Right forelimb (tissue), 1 donor: ENCODE measurements around the gene BAZ1B.
"Not testable (repeated sequence)": the region's sequence is repeated elsewhere in the genome, so short reads cannot be mapped to it uniquely, and the experiment has no call there.

Experiments used
- DNase-seq: peaks from one replicate; pipeline ENCODE4 v3.0.0-alpha.2; 2018

BAZ1B gene

DNA sequence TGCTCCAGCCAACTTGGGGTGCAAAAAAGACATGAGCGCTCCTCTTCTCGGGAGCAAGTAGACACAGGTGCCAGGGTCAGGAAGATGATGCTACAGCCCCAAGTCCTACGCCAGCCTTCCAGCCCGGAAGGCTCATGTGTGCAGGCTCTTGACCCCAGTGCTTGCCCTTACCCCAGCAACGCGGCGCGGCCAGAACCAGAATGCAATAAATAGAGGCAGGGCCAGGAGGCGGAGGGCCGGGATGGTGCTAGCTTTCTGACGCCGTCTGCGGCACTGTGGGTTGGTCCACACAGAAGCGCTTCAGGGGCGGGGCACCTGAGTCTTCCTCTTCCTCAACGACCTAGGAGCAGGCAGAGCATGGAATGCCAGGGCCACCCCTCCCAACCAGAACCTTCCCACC is 15.0 kb upstream of the BAZ1B start:
- DNase-seq: no peak

DNA sequence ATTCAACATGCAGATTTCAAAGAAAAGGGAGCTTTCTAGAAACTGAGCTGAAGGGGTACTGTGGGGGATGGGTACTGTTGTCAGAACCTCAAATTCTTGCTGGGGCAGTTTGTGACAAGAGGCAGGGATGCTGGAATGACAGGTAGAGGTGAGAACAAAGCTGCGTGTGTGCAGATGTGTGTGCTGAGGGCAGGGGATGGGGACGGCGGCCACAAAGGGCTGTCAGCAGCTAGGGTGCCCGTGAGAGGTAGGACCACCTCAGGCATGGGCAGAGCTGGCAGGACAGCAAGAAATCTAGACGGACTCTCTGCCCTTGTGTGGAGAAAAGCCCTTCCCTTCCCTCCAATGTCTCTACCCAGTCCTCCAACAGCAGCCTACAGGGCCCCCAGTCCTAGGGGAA is 14.4 kb upstream of the BAZ1B start:
- DNase-seq: peak; percentile 1

DNA sequence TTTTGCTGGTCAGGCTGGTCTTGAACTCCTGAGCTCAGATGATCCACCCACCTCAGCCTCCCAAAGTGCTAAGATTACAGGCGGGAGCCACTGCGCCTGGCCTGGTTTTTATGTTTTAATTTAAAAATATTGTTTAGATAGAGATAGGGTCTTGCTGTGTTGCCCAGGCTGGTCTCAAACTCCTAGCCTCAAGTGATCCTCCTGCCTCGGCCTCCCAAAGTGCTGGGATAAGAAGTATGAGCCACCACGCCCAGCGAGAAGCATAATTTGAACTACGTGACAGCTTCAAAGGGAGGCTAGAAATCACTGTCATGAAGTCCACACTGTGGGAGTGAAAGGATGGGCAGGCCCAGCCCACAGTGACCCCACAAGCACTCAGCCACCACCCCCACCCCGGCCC is 13.8 kb upstream of the BAZ1B start:
- DNase-seq: peak; percentile 20

DNA sequence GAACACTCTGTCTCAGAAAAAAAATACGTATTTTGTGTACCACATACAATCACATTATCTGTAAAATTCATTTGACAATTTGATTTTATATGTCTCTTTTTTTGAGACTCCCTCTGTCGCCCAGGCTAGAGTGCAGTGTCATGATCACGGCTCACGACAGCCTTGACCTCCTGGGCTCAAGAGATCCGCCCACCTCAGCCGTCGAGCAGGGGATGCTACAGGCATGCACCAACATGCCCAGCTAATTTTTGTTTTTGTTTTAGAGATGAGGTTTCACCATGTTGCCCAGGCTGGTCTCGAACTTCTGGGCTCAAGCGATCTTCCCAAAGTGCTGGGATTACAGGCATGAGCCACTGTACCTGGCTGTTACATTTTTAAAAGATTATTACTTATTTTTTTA is 11.6 kb upstream of the BAZ1B start:
- DNase-seq: no peak

DNA sequence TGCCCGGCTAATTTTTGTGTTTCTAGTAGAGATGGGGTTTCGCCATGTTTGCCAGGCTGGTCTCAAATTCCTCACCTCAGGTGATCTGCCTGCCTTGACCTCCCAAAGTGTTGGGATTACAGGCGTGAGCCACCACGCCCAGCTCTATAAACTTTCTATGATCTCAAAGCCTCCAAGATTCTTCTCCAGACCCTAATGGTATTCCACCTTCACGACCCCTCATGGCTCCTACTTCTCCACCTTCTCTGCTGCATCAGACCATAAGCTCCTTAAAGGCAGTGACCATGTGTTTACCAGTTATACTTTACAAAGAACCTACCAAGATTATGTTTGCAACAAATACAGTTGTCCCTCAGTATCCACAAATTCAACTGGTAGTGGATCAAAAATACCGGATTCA is 10.1 kb upstream of the BAZ1B start:
- DNase-seq: no peak

DNA sequence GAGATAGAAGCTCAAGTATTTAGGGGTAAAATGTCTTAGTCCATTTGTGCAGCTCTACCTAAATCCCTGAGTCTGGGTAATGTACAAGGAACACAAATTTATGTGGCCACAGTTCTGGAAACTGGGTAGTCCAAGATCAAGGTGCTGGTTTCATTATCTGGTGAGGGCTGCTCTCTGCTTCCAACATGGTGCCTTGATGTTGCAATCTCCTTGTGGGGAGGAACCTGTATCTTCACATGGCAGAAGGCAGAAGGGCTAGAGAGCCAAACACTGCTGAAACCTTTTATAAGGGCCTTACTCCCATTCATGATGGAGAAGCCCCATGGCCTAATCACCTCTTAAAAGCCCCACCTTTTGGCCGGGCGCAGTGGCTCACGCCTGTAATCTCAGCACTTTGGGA is 8.7 kb upstream of the BAZ1B start:
- no peak for DNase-seq

DNA sequence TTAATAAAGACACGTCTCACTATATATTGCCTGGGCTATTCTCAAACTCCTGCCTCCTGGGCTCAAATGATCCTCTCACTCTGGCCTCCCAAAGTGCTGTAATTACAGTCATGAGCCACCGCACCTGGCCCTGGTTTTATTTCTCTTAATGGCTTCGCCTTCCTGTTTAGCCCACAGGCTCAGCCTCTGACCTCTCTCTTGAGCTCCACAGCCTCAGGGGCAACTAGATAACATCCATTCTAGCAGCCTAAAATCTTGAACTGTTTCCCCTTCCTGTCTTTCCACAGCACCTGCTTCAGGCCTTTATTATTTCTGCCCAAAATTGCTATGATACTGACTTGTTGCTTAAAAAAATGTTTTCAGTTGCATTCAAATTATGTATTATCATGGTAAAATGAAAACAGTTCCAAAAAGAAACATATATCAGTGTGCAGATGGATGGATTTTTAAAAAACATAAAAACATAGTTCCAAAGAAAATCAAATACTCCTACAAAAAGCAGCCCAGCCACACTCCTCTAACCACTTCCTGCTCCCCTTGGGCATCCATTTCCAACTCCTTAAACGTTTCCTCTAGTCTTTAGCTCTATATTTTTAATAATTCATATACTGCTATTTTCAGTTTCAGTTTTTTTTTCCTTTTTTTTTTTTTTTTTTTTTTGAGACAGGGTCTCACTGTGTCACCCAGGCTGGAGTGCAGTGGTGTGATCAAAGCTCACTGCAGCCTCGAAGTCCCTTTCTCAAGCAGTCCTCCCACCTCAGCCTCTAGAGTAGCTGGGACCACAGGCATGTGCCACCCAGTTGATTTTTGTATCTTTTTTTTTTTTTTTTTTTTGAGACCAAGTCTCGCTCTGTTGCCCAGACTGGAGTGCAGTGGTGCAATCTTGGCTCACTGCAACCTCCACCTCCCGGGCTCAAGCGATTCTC is 5.1 kb upstream of the BAZ1B start:
- DNase-seq: no peak

DNA sequence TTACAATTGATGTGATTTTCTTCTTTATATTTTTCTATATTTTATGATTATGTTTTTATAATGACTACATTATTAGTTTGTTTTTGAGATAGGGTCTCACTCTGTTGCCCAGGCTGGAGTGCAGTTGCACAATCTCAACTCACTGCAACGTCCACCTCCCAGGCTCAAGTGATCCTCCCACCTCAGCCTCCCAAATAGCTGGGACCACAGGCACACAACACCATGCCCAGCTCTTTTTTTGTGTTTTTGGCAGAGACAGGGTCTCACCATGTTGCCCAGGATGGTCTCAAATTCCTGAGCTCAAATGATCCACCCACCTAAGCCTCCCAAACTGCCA is 4.0 kb upstream of the BAZ1B start:
- not testable (repeated sequence) for DNase-seq

DNA sequence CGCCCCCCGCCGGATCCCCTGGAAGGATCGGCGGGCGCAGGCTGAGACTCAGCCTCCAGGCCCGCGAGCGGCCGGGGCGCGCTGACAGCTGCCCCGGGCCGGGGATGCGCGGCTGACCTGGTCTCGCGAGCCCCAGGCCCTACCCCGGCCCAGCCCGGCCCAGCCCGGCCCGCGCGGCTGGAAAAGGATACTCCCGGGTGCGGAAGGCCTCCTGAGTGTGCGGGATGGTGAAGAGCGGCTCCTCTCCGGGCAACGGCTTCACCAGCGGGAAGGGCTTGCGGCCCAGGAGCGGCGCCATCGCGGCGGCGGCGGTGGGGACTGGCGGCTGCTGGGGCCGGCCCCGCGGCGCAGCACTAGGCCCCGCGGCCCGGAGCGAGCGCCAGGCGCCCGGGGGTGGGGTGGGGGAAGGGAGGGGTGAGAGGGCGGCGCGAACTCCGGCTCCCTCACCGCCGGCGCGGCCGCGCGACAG is 423 bp downstream of the BAZ1B start:
- peak; percentile 74 for DNase-seq

DNA sequence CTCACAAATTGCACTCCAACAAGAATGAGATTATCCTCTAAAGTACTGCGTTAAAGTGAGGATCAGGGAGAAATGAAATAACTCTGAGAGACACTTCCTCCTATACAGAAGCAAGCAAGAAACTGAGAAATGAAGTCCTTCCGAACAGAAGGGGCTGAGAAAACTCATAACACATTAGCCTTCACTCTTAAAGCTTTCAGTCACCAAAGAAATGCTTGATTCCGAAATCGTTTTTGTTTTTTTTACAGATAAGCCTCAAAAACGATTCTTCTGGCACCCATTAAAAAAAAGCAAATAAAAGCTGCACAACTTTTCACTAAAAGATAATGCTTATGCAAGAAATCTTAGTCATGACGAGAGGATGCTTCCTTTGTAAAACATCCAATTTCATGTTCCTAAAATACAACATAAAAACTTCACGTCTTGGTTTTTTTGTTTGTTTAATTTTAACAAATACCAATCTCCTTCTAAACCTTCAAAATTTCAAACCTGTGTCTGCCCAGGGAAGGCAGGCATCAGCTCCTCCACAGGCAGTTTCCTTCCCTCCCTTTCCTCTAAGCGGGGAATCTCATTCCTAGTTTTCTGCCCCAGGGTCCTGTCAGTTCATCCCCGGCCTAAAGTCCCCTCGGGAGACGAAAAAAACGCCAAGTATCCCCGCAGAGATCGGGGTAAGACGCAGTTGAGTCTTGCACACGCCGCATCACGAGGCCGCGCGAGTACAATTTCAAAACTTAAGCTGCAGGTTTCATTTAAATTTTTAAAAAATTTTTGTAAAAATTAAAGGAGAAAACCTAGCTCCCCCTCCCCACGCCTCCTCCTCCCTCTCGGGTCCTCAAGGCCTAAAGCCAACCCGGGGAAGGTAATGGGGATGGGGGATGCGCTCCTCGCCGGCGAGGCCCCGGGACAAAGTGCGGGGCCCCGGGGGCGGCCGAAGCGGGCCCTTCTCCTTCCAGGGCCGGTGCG is 1.1 kb downstream of the BAZ1B start:
- peak; percentile 51 for DNase-seq

DNA sequence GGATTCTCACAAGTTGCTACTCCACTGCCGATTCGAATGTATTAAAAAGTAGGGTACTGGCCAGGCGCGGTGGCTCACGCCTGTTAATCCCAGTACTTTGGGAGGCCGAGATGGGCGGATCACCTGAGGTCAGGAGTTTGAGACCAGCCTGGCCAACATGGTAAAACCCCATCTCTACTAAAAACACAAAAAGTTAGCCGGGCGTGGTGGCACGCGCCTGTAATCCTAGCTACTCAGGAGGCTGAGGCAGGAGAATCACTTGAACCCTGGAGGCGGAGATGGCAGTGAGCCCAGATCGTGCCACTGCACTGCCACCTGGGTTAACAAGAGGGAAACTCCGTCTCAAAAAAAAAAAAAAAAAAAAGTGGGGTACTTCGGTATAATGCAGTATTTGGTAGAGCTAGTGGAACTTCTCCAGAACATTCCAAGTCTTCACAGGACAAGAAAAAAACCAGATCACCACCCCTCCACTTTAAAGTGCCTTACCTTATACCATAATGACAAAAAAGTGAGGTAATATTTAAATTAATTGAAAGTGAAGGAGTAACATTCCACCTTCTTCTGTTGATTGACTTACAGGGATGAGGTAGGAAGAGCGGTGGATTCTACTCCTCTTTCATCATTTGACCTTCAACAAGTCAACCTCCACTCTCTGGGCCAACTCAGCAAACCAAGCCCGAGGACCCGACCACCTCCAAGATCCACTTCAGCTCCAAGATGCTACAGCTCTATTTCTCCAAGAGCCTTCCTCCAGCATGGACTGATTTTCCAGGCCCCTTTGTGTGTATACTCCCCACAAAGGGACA is 2.0 kb downstream of the BAZ1B start:
- no peak for DNase-seq

DNA sequence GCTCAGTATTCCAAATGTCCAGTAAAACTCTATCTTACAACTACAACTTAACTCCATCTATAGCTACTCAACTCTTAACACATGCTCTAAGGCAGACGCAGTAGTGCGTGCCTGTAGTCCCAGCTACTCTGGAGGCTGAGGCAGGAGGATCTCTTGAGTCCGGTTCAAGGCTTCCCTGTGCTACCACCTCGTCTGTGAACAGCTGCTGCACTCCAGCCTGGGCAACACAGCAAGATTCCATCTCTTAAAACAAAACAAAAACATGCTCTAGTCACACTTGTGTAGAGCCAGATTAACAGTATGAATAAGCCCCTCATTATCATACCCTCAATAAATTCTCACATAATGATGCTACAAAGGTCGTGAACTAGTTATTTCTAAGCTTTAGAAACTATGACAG is 3.6 kb downstream of the BAZ1B start:
- no peak for DNase-seq

DNA sequence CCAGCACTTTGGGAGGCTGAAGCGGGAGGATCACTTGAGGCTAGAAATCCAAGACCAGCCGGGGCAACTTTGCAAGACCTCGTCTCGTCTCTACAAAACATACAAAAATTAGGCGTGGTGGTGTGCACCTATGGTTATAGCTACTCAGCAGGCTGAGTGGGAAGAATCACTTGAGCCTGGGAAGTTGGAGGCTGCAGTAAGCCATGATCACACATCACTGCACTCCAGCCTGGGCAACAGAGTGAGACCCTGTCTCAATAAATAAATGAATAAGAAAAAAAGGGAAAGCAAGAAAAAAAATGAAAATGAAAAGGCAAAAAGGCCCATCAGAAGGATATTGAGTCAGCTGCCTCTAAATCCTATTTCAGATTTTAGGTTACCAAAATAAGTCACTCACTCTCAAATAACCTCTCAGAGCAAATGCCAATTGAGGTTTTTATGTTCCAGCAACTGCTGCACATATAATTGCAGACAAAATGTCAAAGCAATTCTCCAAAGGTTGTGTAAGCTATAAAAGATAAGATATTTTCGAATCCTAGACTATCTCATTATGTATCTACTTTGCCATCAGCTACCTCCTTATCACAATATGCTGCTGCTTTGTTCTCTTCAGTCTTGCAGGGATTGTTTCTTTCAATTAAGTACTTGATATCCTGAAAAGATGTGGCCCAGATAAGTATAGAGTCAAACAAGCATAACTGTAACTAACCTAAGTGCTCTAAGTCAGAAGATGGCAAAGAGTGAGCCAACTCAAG is 4.7 kb downstream of the BAZ1B start:
- no peak for DNase-seq

DNA sequence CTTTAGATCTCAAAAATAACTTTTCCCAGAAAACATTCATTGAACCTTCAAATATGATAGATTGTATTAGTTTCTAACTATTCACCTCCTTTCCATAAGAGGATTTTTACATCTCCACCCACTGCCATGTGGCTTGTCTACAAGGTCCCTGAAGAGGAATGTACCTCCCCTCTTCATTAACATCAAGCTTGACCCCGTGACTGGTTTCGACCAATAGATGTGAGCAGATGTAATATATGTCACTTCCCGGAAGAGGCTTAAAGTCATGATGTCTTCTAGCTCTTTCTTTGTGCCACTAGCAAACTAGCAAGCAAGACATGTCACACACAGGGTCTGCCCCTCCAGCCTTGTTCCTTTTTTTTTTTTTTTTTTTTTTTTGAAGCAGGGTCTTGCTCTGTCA is 6.9 kb downstream of the BAZ1B start:
- DNase-seq: no peak

DNA sequence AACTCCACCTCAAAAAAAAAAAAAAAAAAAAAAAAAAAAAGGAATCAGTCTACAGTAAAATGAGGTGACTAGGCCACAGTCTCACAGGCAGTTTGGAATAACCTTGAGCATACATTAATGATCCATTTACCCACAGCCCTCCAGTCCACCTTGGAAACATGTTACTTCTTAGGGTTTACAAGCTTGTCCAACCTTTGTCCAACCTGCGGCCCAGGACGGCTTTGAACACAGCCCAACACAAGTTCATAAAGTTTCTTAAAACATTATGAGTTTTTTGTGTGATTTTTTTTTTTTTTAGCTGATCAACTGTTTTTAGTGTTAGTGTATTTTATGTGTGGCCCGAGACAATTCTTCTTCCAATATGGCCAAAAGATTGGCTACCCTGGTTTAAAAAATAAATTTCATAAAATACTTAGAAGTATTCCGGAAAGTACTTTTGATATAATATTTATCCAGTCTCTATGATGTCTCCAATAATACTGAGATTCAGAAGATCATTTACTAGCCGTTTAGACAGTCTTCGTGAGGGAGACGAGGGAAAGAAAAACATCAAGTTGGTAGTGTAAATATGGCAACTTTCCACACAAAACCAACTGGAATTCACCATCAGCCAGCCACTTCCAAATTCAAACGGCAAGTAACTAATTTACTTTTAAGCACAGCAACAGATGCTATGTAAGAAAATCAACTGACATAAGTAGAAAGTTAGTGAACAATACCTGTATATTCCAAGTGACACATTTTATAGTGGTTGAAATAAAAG is 9.9 kb downstream of the BAZ1B start:
- no peak for DNase-seq

DNA sequence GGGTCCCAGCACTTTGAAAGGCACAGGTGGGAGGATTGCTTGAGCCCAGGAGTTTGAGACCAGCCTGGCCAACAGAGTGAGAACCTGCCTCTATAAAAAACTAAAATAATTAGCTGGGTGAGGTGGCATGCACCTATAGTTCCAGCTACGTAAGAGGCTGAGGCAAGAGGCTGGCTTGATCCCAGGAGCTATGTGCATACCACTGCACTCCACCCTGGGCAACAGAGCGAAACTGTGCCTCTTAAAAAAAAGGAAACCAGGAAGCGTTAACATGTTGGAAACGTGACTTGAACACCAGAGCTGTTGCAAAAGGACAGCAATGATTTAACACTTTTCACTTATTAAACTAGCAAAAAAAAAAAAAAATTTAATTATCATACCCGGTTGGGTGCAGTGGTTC is 12.6 kb downstream of the BAZ1B start:
- DNase-seq: no peak

DNA sequence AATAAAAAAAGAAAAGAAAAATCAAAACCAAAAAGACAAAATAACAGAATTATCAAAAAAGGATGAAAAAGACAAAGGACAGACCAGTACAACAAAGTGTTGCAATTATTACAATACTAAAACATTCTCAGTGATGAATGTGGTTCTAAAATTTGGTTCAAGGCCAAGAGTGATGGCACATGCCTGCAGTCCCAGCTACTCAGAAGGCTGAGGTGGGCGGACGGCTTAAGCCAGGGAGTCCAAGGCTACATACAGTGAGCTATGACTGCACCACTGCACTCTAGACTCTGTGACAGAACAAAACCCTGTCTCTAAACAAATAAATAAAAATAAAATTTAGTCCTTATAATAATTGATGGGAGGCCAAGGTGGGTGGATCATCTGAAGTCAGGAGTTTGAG is 14.5 kb downstream of the BAZ1B start:
- no peak for DNase-seq

DNA sequence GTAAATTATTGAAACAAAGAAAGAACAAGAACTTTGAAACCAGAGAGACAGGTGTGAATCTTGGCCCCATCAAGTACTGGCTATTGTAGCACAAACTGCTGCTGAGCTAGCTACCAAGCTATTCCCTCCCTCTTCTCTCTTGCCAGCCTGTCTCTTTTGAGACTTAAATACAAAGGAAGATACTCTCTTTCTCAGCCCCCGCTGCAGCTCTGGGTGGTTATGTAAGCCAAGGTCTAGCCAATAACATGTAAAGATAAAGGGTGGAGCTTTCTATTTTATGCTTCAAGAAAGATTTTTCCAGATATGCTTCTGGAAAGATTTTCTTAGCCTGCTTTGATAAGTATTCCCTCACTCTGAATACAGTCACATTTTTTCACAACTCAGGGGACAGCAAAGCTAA is 17.2 kb downstream of the BAZ1B start:
- DNase-seq: no peak

DNA sequence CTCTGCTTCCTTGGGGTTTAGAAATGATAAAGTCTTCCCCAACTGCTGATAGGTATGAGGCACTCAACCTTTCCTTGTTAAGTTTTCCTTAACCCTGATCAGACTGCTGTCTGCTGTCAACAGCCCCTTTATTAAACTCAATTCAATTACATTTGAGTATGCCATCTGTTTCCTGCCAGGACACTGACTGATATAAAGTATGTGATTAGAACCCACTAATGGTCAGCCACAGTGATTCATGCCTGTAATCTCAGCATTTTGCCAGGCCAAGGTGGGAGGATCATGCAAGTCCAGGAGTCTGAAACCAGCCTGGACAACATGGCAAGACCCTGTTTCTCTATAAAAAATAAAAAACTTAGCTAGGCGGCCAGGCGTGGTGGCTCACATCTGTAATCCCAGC is 18.1 kb downstream of the BAZ1B start:
- no peak for DNase-seq

DNA sequence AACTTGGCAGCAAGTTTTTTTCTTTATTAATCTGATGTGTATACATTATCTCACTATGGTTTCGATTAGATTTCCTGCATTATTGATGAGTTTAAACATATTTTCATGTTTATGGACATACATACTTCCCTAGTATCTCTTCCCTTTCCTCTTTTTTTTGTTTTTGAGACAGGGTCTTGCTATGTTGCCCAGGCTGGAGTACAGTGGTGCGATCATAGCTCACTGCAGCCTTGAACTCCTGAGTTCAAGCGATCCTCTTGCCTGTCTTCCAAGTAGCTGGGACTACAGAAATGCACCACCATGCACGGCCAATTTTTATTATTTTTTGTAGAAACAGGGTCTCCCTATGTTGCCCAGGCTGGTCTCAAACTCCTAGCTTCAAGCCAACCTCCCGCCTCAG is 18.9 kb downstream of the BAZ1B start:
- DNase-seq: no peak

DNA sequence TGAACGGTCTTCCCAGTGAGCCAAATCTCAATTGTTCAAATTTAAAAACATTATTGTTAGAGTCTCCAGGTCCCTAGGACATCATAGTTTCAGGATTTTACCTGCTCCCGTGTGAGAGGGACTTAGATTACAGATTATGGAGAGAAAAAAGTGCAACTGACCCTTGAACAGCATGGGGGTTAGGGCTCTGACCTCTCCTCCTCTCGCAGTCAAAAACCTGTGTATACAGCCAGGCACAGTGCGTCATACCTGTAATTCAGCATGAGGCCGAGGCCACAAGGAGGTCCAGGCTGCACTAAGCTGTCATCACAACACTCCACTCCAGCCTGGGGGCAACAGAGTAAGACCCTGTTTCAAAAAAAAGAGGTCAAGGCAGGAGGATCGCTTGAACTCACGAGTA is 25.5 kb downstream of the BAZ1B start:
- DNase-seq: no peak
